Hepatocyte (in vitro differentiated cells): ENCODE results near the gene KCNJ14.

Source experiments
- CTCF ChIP-seq: fragments of 200-600 bp; sonication (generic); IDR thresholded peaks from 2 replicates; pipeline ENCODE4 v1.5.1; 2016; ENCODE audit warnings: antibody characterized with exemption, mild to moderate bottlenecking; ENCODE audit not compliant: poor library complexity
- EZH2 ChIP-seq: fragments of 200-600 bp; sonication (generic); IDR thresholded peaks from 2 replicates; pipeline ENCODE4 v1.6.1; 2016; ENCODE audit warnings: antibody characterized with exemption, mild to moderate bottlenecking, borderline replicate concordance
- EZH2phosphoT487 ChIP-seq: fragments of 200-600 bp; sonication (generic); IDR thresholded peaks from one replicate; pipeline ENCODE4 v1.6.1; 2018; ENCODE audit warnings: antibody characterized with exemption, mild to moderate bottlenecking, low read depth, moderate library complexity; ENCODE audit not compliant: unreplicated experiment, severe bottlenecking

GRCh38 chr19:48446579-48446978 lies 8.8 kb upstream of the KCNJ14 start:
- TF ChIP-seq EZH2phosphoT487 (no peak), CTCF (no peak), EZH2 (no peak)
